Testis (tissue), 2 donors: ENCODE data around the gene ZNF683.

ENCODE experiments used
- POLR2A ChIP-seq: fragments of 450-650 bp; IDR thresholded peaks from one replicate; pipeline ENCODE4 v1.6.1; 2017; ENCODE audit warnings: antibody characterized with exemption, mild to moderate bottlenecking, moderate library complexity
- TF ChIP-seq, protein P1 (sequence below), 3 experiments: fragments of 450-650 bp in 2 of 3; fragments of 200-600 bp in 1 of 3; sonication (generic) in 1 of 3; IDR thresholded peaks; one replicate each; pipeline ENCODE4 v1.5.1; 2016 to 2019; ENCODE audit warnings: antibody characterized with exemption in 3 of 3, mild to moderate bottlenecking in 2 of 3, moderate library complexity in 1 of 3

DNA sequence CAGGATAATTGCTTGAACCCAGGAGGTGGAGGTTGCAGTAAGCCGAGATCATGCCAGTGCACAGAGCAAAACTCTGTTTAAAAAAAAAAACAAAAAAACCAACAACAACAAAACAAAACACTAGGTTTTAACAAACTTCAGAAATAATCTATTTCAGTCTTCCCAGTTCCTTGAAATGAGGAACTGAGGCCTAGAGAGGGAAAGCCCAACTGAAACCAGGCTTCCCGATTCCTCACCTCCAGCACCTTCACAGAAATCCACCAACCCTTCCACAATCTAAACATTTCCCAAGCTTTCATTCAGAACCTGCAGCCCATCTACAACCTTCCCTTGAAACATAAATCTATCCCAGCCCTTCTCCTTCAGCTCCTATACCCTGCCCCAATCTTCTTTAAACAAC lies 55.4 kb downstream of the ZNF683 start:
- no peak for TF ChIP-seq POLR2A
- TF ChIP-seq, protein P1, sequence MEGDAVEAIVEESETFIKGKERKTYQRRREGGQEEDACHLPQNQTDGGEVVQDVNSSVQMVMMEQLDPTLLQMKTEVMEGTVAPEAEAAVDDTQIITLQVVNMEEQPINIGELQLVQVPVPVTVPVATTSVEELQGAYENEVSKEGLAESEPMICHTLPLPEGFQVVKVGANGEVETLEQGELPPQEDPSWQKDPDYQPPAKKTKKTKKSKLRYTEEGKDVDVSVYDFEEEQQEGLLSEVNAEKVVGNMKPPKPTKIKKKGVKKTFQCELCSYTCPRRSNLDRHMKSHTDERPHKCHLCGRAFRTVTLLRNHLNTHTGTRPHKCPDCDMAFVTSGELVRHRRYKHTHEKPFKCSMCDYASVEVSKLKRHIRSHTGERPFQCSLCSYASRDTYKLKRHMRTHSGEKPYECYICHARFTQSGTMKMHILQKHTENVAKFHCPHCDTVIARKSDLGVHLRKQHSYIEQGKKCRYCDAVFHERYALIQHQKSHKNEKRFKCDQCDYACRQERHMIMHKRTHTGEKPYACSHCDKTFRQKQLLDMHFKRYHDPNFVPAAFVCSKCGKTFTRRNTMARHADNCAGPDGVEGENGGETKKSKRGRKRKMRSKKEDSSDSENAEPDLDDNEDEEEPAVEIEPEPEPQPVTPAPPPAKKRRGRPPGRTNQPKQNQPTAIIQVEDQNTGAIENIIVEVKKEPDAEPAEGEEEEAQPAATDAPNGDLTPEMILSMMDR (IDR thresholded peaks at IDR 0.05) = no peak
